Measurements from ENCODE around the gene ABHD5.

The ABHD5 gene

DNA sequence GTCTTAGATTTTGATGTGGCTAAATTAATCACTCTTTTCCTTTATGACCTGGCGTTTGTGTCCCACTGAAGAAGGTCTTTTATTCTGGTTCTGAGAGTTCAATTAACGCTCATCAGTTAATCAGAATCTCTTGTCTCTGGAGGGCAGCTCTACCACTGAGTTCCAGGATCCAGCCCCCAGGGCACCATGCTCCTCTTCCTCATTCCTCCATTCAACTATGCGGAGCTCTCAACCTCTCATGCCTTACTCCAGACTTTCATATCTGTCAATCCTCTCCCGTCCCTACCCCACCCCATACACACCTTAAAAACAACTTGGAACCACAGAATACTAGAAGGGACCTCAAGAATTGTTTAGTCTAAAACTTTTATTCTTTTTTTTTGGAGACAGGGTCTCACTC lies 4.8 kb upstream of the ABHD5 start:
- no peak for DNase-seq (ENCODE audit: low read depth in 4 of 4, low spot score in 1 of 4)

DNA sequence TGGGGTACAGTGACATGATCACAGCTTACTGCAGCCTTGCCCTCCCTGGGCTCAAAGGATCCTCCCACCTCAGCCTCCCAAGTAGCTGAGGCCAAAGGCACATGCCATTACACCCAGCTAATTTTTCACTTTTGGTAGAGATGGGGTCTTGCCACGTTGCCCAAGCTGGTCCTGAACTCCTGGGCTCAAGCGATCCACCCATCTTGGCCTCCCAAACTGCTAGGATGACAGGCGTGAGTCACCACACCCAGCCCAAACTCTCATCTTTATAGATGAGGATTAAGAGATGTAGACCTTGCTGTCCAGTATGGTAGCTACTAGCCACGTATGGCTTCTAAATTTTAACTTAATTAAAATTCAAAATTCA lies 4.4 kb upstream of the ABHD5 start:
- no peak for DNase-seq (ENCODE audit: low read depth in 4 of 4, low spot score in 1 of 4)

DNA sequence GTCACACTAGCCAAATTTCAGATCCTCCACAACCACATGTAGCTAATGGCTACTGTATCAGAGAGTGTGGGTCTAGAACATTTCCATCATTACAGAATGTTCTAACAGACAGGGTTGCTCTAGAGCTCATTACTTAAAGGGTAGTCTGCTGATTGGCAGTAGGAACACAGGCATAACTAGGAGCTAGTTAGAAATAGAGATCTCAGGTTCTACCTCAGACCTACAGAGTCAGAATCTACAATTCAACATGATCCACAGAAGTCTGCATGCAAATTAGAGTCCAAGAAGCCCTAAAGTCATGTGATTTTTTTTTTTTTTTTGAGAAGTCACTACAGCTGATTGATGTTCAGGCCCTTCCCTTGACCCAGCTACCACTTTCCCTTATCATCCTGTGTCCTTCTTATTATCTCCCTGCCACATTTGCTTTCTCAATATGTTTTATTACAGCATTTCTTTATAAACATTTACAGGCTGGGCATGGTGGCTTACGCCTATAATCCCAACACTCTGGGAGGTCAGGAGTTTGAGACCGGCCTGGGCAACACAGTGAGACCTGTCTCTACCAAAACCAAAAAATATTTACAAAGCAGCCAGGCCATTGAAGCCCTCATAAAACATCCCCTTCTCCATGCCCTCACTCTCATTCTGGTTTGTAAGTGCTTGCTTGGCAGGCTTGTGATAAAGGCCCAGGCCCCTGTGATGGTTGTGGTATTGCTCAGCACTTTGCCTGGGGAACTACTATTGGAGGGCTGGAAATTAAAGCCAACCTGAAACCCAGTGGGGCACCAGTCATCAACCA lies 3.8 kb upstream of the ABHD5 start:
- no peak for DNase-seq (ENCODE audit: low read depth in 4 of 4, low spot score in 1 of 4)

DNA sequence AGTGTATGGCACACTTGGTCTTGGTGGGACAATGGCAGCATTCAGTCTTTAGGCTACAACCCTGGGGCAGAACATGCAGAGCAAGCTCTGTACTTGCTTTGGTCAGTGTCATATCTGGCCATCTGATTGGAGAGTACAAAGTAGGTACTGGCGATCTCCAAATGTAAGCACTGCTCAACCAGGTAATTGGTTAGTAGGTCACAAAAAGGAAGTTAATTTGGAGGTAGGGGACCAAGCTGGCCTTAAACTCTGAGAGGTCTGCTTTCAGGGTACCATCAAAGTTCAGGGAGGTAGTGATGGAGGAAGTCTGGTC lies 3.3 kb upstream of the ABHD5 start:
- no peak for DNase-seq (ENCODE audit: low read depth in 4 of 4, low spot score in 1 of 4)

DNA sequence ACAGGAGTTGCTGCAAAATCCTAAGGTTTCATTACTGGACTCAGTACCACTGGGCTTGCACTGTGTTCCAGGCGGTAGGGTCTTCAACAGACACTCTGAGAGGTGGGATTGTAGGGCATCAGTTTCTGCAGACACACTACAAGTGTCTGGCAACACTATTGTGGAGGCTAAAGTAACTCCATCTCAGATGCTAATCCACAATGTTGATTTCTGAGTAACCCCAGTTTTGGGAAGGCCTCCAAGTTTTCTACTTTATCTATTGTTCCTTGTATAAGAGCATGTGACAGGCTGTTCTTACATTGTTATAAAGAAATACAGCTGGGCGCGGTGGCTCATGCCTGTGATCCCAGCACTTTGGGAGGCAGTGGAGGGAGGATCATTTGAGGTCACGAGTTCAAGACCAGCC lies 2.5 kb upstream of the ABHD5 start:
- DNase-seq (ENCODE audit: low read depth in 4 of 4, low spot score in 1 of 4): no peak

DNA sequence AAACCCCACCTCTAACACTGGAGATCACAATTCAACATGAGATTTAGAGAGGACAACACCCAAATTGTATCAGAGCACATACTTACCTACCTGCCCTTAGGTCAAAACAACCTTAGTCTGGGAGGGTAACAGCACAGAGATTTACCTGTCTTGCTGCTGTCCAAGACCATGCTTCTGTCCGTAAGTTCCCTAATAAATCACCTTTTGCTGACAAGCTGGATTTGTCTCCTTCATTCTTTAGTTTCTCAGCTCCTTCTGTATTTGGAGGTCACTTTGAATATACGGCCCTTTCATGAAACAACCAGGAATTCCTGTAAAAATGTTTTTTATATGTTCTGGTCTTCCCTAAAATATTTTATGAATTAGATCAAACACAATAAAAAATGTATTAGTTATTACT lies 1.6 kb upstream of the ABHD5 start:
- DNase-seq (ENCODE audit: low read depth in 4 of 4, low spot score in 1 of 4): no peak

DNA sequence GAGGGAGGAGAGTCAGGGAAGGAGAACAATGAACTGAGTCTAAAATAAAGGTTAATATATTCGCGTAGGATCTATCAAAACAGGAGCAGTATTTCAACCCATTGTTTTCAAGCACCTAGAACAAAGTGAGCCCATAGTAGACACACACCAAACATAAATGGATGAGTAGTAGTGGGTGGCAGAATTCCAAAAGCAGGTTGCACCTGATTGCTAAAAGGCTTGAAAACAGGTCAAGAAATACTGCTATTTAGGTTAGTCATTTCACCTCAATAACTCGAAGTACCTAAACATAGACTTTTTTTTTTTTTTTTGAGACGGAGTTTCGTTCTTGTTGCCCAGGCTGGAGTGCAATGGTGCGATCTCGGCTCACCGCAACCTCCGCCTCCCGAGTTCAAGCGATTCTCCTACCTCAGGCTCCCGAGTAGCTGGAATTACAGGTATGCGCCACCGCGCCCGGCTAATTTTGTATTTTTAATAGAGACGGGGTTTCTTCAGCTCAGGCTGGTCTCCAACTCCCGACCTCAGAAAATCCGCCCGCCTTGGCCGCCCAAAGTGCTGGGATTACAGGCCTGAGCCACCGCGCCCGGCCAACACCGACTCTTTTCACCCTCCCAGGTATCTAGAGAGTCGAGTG lies 855 bp upstream of the ABHD5 start:
- no peak for DNase-seq (ENCODE audit: low read depth in 4 of 4, low spot score in 1 of 4)

DNA sequence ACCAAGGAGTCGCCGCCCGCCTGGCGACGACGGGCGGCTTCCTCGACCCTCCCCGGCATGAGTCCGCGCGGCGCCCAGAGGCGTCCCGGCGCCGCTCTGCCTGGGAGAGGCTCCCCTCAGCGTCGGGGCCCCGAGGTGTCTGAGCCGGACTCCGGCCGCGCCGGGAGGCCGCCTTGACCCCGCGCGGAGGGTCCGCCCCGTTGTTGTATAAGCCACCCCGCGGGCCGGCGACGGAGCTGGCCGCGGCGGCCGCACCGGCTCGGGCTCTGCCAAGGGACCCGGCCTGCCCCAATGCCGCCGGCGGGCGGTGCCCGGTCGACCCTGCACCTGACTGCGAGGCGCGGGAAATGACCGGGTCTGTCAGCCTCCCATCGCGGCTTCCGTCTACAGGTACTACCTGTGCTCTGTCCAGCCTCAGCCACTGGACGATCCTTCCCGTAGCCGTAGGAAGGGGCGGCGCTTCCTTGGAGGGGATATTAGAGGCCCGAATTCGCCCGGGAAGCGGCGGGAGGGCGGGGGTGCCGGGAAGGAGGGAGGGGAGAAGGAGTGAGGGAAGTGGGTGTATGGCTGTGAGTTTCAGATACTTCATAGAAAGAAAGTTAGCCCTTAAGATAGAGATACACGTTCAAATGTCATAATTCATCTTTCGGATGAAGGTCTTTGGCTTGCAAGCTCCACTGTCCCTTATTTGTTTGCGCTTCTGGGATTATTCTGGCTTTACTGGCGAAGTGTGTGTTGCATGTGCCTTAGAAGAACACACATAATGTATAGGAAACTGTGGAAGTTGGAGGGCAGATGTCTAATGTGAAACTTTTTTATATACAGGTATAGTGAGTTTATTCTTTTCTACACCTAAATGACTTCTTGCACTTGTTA lies 620 bp downstream of the ABHD5 start:
- DNase-seq (ENCODE audit: low read depth in 4 of 4, low spot score in 1 of 4): peak in 3 of 4 experiments; percentile 2 to 28 (median 17)

DNA sequence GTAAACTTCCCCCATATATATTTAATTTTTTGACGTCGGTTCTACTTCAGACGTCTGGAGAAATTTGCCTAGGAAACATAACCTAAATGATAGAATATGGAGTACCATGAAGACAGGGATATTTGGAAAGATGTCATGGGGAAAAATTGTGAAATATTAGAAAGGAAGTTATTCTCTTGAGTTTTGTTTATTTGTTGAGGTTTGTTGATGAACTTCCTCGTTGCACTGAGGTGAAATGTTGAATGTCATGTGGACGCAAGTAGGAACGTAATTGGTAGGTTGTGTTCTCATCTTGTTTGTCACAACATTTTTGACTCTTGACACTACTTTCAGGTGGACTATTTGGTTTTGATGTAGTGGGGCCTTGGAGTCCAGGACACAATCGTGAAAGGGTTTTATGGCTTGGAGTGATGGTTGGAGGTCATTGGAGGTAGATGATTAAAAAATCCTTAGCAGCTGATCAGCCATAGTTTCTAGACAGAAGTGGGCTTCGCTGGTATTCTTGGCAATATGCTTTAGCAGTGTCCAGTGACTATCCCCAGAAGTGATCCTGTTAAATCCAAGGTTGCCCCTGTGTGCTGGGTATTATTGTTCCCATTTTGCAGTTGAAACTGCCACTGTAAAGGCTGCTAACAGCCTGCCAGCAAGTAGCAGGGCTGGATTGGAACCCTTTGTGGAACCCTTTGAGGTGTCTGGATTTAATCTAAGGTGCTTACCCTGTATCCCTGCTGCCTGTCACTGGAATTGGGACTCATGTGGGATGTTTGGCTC lies 1.5 kb downstream of the ABHD5 start:
- no peak for DNase-seq (ENCODE audit: low read depth in 4 of 4, low spot score in 1 of 4)

DNA sequence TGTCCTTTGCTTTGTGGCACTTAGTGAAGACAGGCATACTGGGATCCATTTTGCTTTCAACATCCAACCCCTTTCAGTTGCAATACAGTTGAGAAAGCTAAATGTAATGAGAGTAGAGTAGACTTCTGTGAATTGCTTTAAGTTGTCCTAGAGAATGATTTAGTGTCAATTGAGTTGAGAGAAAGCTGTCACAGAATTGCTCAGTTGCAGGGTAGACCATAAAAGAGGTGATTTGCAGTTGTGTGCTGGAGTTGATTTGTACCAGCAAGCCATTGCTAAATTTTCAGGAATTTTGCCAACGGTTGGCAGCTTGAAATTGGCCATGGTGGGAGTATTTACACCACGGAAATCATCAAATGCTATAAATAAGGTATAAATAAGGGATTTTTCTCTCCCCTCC lies 2.2 kb downstream of the ABHD5 start:
- DNase-seq (ENCODE audit: low read depth in 4 of 4, low spot score in 1 of 4): no peak

DNA sequence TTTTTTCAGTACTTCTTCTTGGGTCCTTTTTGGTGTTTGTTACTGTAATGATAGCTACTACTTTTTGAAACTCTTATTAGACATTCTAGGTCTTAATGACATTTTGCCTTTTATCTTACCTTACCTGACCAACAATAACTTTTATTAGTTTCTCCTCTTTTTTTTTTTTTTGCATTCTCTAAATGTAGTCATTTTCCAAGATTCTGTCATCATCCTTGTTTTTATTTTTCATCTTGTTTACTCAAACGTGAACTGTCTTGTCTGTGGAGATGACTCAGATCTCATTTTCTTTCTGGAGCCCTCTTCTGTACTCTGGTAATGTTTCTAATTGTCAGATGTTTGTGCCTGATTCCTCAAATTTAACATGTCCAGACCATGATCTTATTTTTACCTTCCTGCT lies 2.9 kb downstream of the ABHD5 start:
- DNase-seq (ENCODE audit: low read depth in 4 of 4, low spot score in 1 of 4): no peak

DNA sequence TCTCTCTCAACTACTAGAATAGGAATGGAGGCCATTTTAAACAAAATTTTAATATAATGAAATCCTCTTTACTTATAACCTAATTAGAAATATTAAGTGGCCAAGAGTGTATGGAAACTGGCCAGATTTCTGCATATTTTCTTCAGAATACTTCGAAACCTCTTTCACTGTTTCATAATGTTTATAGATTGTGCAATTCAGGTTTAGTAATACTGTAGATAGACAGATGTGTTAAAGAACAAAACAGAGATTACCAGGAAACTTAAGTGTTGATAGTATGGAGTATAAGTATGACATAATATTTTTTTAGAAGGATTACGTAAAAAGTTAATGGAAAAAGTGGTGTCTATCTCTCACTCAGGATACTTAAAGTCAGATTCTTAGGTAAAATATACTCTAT lies 4.7 kb downstream of the ABHD5 start:
- no peak for DNase-seq (ENCODE audit: low read depth in 4 of 4, low spot score in 1 of 4)

DNA sequence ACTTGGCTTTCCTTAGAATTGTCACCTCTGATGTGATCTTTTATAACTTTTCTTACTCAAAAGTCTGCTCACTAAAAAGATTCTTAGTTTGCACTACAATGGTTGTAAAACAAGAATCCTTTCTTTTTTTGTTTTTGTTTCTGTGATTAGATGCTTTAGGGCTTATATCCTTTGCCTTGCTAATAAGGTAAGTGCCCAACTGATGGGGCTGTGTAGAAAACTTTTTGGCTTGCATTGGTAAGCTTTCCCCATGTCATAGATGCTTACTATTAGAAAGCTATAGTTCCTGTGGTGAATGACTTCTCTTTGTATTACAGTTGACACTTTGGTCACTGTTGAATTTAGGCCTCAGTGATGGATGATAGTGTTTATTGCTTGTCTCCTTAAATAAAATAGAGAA lies 5.1 kb downstream of the ABHD5 start:
- DNase-seq (ENCODE audit: low read depth in 4 of 4, low spot score in 1 of 4): no peak

DNA sequence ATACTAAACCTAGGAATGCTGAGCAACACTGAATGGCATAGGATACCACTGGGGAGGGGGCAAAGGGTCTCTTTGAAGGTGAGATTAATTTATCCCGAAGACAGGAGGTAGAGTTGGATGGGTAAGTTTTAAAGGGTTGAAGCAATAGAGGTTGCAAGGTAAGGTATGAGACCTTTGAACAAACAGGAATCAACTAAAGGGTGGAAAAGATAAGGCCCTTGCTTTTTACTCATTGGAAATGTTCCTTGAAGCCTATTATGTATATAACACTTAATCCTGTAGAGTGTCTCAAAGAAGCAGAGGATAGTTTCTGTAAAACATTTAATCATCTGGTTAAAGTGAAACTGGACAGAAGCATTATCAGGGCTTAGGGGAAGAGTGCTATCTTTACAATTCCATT lies 5.7 kb downstream of the ABHD5 start:
- no peak for DNase-seq (ENCODE audit: low read depth in 4 of 4, low spot score in 1 of 4)

DNA sequence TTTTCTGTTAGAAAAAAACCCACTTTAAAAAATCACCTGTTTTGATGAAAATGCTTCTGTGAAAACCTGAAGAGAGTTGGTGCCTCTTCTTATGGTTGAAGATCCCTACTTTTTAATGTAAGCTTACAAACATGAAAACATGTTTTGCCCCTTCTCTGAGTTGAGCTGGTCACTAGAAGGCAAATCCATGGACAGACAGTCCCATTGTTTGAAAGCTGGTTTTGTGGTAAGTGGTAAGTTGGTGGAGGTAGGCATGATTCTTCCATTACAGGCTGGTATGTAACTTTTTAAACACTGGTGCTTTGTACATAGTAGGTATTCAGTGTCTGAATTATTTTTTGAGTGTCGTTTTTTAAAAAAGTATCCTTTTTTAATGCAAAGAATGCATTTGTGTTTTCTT lies 6.1 kb downstream of the ABHD5 start:
- DNase-seq (ENCODE audit: low read depth in 4 of 4, low spot score in 1 of 4): no peak

DNA sequence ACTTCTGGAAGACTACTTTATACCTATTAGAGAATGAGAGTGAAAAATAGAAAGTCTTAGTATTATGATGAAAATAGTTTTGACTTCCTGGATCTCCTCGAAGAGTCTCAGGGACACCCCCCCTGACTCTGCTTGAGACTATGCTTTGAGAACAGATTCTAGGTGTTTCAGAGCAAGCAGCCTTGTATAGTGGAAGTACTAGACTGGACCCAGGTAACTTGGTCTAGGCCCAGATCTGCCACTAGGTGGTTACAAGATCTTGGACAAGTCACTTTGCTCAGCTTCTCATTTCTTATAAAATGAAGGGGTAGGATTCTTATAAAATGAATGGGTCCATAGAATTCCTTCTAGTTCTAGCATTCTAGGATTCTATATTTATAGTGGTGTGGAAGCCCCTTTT lies 9.1 kb downstream of the ABHD5 start:
- DNase-seq (ENCODE audit: low read depth in 4 of 4, low spot score in 1 of 4): no peak

DNA sequence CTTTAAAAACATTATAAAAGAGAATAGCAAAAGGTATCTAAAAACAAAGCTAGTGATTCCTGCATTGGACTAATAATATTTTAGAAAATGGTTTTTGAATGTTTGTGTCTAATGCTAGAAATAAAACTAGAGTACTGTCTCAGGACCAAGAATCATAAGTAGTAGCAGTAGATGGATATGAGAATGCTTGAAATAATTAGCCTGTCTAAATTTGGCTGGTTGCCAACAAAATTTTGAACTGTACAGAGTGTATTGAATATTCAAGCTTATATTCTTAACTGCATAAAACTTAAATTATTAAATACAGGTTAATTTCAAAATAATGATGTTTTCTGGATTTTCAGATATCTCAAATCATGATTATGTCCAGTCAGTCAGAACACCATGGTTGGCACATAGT lies 14.0 kb downstream of the ABHD5 start:
- no peak for DNase-seq (ENCODE audit: low read depth in 4 of 4, low spot score in 1 of 4)

DNA sequence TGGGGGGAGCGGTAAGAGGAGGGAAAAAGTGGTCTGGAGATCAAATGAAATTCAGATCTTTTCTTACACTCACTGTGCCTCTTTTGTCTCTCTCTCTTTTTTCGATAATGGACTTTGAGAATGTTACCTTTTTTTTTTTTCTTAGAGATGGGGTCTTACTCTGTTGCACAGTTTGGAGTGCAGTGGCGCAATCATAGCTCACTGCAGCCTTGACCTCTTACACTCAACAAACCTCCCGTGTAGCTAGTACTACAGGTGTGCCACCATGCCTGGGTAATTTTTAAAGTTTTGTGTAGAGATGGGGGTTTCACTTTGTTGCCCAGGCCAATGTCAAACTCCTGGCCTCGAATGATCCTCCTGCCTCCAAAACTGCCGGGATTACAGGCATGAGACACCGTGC lies 15.6 kb downstream of the ABHD5 start:
- DNase-seq (ENCODE audit: low read depth in 4 of 4, low spot score in 1 of 4): no peak

DNA sequence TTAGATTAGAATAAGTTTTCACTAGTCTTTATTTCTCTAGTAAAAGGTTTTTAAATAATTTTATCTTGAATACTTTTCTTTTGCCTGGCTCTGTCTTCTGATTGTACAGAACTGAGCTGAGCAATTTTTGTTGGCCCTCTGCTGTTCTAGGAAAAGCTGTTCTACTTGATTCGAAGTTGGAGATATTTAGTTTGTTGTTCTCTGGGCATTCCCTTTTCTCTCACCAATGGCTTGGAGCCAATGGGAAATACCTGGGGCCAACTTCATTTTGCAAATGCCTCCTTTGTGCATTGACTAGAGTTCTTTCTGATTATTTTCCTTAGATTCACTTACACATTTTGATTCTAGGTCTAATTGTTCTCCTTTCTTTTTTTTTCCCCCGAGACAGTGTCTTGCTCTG lies 16.5 kb downstream of the ABHD5 start:
- DNase-seq (ENCODE audit: low read depth in 4 of 4, low spot score in 1 of 4): no peak

DNA sequence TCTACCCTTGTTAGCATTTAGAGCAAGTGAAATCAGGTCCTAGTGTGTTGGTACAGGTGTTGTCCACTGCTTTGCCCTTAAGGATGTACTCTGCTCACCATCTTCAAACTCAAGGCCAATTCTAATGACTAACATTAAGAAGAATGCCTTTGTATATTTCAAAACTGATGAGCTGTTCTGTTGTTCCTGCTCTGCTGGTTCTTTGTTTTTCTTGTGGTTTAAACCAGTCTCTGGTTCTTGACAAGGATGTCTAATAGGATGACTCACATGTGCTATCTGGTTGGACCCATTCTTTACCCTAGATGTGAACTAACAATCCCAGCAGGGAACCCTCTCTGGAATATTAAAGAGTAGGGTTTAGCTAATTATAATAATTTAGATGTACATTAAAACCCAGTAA lies 17.3 kb downstream of the ABHD5 start:
- no peak for DNase-seq (ENCODE audit: low read depth in 4 of 4, low spot score in 1 of 4)

DNA sequence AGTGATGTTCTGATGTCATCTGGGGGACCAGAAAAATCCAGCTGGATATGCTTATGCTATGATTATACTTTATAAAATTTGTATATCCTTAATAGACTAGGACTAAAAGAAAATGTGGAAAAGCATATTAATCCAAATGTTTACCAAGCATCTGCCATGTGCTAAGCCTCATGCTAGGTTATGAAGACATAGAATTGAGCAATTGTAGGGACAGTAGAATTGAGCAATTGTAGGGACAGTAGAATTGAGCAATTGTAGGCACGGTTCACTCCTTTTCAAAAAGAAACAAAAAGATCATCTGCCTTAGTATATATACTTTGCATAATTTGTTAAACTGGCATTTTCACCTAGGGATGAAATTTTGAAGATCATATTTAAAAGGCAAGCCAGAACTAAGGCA lies 18.3 kb downstream of the ABHD5 start:
- no peak for DNase-seq (ENCODE audit: low read depth in 4 of 4, low spot score in 1 of 4)

DNA sequence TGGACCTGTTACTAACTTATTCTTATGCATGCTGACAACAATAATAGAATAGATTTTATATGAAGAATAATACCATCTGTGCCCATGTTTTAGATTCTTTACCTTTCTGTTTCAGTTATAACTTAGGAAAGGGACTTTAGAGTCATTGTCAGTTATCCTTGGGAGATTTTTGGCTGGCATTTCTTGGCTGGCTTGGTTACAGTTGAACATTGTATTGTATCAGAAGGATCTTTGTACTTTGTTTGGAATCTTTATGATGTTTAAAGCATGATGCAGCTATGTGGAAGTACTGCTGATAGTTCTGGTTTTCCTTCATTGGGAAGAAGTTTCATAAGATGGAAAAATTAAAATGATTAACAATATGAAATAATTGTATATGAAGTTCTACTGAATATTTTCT lies 19.9 kb downstream of the ABHD5 start:
- no peak for DNase-seq (ENCODE audit: low read depth in 4 of 4, low spot score in 1 of 4)
